SK-N-SH treated with all-trans-retinoic acid at 6 μM for 48 hours (cell line): ENCODE data around the gene FER1L5.
A peak's percentile ranks its signal among the peaks of the same experiment; 100 is the strongest.

Source experiments
- ATAC-seq: fragments of 200-7000 bp; cut with Tn5 transposase; 3 replicates; pipeline ENCODE4 v1.9.1; 2020; ENCODE audit warnings: mild to moderate bottlenecking, moderate library complexity
- ARNTL ChIP-seq: fragments of 450-650 bp; formaldehyde crosslinking; IDR thresholded peaks from 2 replicates; pipeline ENCODE4 v1.5.0; 2020; ENCODE audit warnings: low read depth, mild to moderate bottlenecking, moderate library complexity, borderline replicate concordance
- BACH2 ChIP-seq: fragments of 250-450 bp; sonication (Bioruptor Pico); IDR thresholded peaks from 2 replicates; pipeline ENCODE4 v1.9.0; 2021; ENCODE audit warnings: mild to moderate bottlenecking, borderline replicate concordance
- CSDC2 ChIP-seq: fragments of 250-450 bp; sonication (Bioruptor Pico); IDR thresholded peaks from 2 replicates; pipeline ENCODE4 v1.5.0; 2020; ENCODE audit warnings: mild to moderate bottlenecking, moderate library complexity
- ESRRG ChIP-seq: fragments of 250-450 bp; sonication (Bioruptor Pico); IDR thresholded peaks from 2 replicates; pipeline ENCODE4 v1.6.1; 2021; ENCODE audit warnings: mild to moderate bottlenecking
- GLIS3 ChIP-seq: fragments of 250-450 bp; sonication (Bioruptor Pico); IDR thresholded peaks from 2 replicates; pipeline ENCODE4 v1.5.0; 2020; ENCODE audit warnings: mild to moderate bottlenecking, moderate library complexity
- ISL1 ChIP-seq: fragments of 250-450 bp; sonication (Bioruptor Pico); IDR thresholded peaks from 2 replicates; pipeline ENCODE4 v2.1.2; 2022; ENCODE audit warnings: mild to moderate bottlenecking, moderate library complexity
- OSR1 ChIP-seq: fragments of 250-450 bp; sonication (Bioruptor Pico); IDR thresholded peaks from 2 replicates; pipeline ENCODE4 v1.8.0; 2022; ENCODE audit warnings: moderate library complexity, mild to moderate bottlenecking, inconsistent platforms
- PATZ1 ChIP-seq: fragments of 250-450 bp; sonication (Bioruptor Pico); IDR thresholded peaks from 2 replicates; pipeline ENCODE4 v1.8.0; 2020; ENCODE audit warnings: mild to moderate bottlenecking, moderate library complexity, borderline replicate concordance
- PPARA ChIP-seq: fragments of 250-450 bp; sonication (Bioruptor Pico); IDR thresholded peaks from 2 replicates; pipeline ENCODE4 v1.5.0; 2020; ENCODE audit warnings: mild to moderate bottlenecking, borderline replicate concordance
- RARB ChIP-seq: fragments of 250-450 bp; sonication (Bioruptor Pico); IDR thresholded peaks from 2 replicates; pipeline ENCODE4 v1.8.0; 2021; ENCODE audit warnings: mild to moderate bottlenecking, moderate library complexity
- SNAI2 ChIP-seq: fragments of 250-450 bp; sonication (Bioruptor Pico); IDR thresholded peaks from 2 replicates; pipeline ENCODE4 v1.5.0; 2020; ENCODE audit warnings: mild to moderate bottlenecking, moderate library complexity
- TCF4 ChIP-seq: fragments of 250-450 bp; sonication (Bioruptor Pico); IDR thresholded peaks from 2 replicates; pipeline ENCODE4 v1.8.0; 2021; ENCODE audit warnings: mild to moderate bottlenecking, moderate library complexity, borderline replicate concordance
- TOX ChIP-seq: fragments of 250-450 bp; sonication (Bioruptor Pico); IDR thresholded peaks from 2 replicates; pipeline ENCODE4 v1.8.0; 2021; ENCODE audit warnings: mild to moderate bottlenecking, moderate library complexity, borderline replicate concordance
- TSHZ2 ChIP-seq: fragments of 250-450 bp; sonication (Bioruptor Pico); IDR thresholded peaks from 2 replicates; pipeline ENCODE4 v1.5.0; 2020; ENCODE audit warnings: mild to moderate bottlenecking, moderate library complexity
- ZC3H10 ChIP-seq: fragments of 250-450 bp; sonication (Bioruptor Pico); IDR thresholded peaks from 2 replicates; pipeline ENCODE4 v1.5.1; 2021; ENCODE audit warnings: mild to moderate bottlenecking, moderate library complexity
- ZFP3 ChIP-seq: fragments of 250-450 bp; sonication (Bioruptor Pico); IDR thresholded peaks from 2 replicates; pipeline ENCODE4 v1.5.0; 2020; ENCODE audit warnings: mild to moderate bottlenecking, moderate library complexity
- ZFP30 ChIP-seq: fragments of 450-650 bp; formaldehyde crosslinking; IDR thresholded peaks from 2 replicates; pipeline ENCODE4 v1.5.0; 2022; ENCODE audit warnings: mild to moderate bottlenecking, moderate library complexity
- ZNF565 ChIP-seq: fragments of 450-650 bp; formaldehyde crosslinking; conservative IDR thresholded peaks from 2 replicates; pipeline ENCODE4 v1.5.0; 2020; ENCODE audit warnings: low read depth, mild to moderate bottlenecking, moderate library complexity
- ZNF70 ChIP-seq: fragments of 450-650 bp; formaldehyde crosslinking; IDR thresholded peaks from 2 replicates; pipeline ENCODE4 v1.5.0; 2020; ENCODE audit warnings: mild to moderate bottlenecking, moderate library complexity
- TF ChIP-seq, protein P1 (sequence below): fragments of 250-450 bp; sonication (Bioruptor Pico); IDR thresholded peaks from 2 replicates; pipeline ENCODE4 v1.5.1; 2020; ENCODE audit warnings: low read depth, mild to moderate bottlenecking, moderate library complexity

Gene FER1L5

GRCh38 chr2:96633641-96634040 is 8.9 kb upstream of the FER1L5 start:
- no peak for ATAC-seq
- TF ChIP-seq ZFP30 (CRISPR knock-in tag), result no peak
- TF ChIP-seq ZFP3 (CRISPR knock-in tag), result no peak
- no peak for TF ChIP-seq PATZ1 (CRISPR knock-in tag)
- TF ChIP-seq TCF4 (CRISPR knock-in tag), result no peak
- TF ChIP-seq TSHZ2 (CRISPR knock-in tag), result no peak
- no peak for TF ChIP-seq GLIS3
- no peak for TF ChIP-seq ESRRG (CRISPR knock-in tag)
- TF ChIP-seq PPARA (CRISPR knock-in tag), result no peak
- TF ChIP-seq, protein P1, sequence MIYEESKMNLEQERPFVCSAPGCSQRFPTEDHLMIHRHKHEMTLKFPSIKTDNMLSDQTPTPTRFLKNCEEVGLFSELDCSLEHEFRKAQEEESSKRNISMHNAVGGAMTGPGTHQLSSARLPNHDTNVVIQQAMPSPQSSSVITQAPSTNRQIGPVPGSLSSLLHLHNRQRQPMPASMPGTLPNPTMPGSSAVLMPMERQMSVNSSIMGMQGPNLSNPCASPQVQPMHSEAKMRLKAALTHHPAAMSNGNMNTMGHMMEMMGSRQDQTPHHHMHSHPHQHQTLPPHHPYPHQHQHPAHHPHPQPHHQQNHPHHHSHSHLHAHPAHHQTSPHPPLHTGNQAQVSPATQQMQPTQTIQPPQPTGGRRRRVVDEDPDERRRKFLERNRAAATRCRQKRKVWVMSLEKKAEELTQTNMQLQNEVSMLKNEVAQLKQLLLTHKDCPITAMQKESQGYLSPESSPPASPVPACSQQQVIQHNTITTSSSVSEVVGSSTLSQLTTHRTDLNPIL (CRISPR knock-in tag), result no peak
- no peak for TF ChIP-seq SNAI2 (CRISPR knock-in tag)
- no peak for TF ChIP-seq CSDC2 (CRISPR knock-in tag)
- TF ChIP-seq ISL1 (CRISPR knock-in tag), result no peak
- no peak for TF ChIP-seq BACH2 (CRISPR knock-in tag)

DNA sequence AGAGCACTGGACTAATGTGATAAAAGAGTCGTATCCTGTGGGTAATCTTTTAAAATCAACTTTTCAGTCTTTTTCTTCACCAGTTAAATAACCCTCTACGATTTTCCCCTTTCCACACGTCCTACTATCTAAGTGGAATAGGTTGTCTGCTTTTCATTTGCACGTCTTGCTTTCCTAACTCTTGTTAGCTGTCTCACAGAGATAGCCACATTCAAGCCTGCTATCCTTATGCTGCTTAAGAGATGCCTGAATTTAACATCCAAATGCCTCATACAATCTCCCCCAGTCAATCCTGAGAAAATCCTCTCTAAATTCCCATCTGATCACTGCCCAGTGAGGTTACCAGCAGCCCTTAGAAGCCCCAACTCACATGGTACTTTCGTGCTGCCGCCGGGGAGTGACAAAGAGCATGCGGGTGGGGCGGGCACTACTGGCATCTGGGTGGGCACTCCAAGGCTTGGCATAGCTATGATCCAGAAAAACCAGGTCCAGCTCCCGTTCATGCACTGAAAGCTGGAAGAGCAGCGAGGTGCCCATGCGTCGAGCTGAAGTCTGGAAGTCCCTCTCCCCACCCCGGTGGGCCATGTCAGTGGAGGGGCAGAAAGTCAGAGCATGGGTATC is 5.9 kb upstream of the FER1L5 start:
- ATAC-seq, result peak; percentile 11; the same call in 2 of the 3 replicates
- TF ChIP-seq ESRRG (CRISPR knock-in tag) (no peak), OSR1 (no peak), ARNTL (CRISPR knock-in tag) (no peak), CSDC2 (CRISPR knock-in tag) (no peak), ZC3H10 (CRISPR knock-in tag) (no peak), ZNF565 (no peak), BACH2 (CRISPR knock-in tag) (no peak), ZNF70 (CRISPR knock-in tag) (no peak), TOX (CRISPR knock-in tag) (no peak), GLIS3 (no peak), ZFP30 (CRISPR knock-in tag) (no peak), TSHZ2 (CRISPR knock-in tag) (no peak), ZFP3 (CRISPR knock-in tag) (no peak), ISL1 (CRISPR knock-in tag) (no peak), TCF4 (CRISPR knock-in tag) (no peak), PATZ1 (CRISPR knock-in tag) (no peak), RARB (CRISPR knock-in tag) (no peak)
